Measurements from ENCODE around the gene UNC13D. TPM values are rescaled to one million over a fixed set of nuclear protein-coding genes. Genes with fewer than 3 reads are reported as not detected.

UNC13D gene
- total and polyA plus RNA-seq, 2 of the 4 experiments (the other 2 are of a cell fraction): under 0.01 to 0.31 TPM

GRCh38 chr17:75777296-75777922, 66.8 kb downstream of the UNC13D start:
- Histone ChIP-seq H3K79me1 (ENCODE audit: low read depth in 1 of 2, low read length in 2 of 2) (peaks cover 10 to 35% of the 10 kb centered on the region in 2 experiments), H3K9me3 (ENCODE audit: control insufficient read depth, insufficient read depth, low read length) (no peaks in the 10 kb centered on the region), H2AK9ac (replicated peaks; ENCODE audit: low read depth, low read length, poor library complexity) (no peak overlapping the region), H3K27ac (ENCODE audit: insufficient read depth, low read length) (no peak overlapping the region), H4K20me1 (ENCODE audit: insufficient read depth, low read length) (peaks cover 55% of the 10 kb centered on the region), H3K4ac (ENCODE audit: low read depth, low read length) (no peak overlapping the region), H3K9ac (ENCODE audit: low read depth, low read length) (peak overlapping the region; percentile 22; the same call in 1 of the 2 replicates), H3K56ac (ENCODE audit: extremely low read depth, insufficient read depth, low read length) (no peak overlapping the region), H3K27me3 (ENCODE audit: control insufficient read depth, insufficient read depth, low read length) (no peaks in the 10 kb centered on the region), H2AFZ (replicated peaks; ENCODE audit: low read length, poor library complexity) (no peak overlapping the region), H2BK120ac (ENCODE audit: low read depth, low read length) (no peak overlapping the region), H2BK20ac (ENCODE audit: low read depth, low read length) (no peak overlapping the region), H4K5ac (ENCODE audit: low read depth, low read length) (no peak overlapping the region), H2BK15ac (ENCODE audit: low read depth, low read length) (no peak overlapping the region), H3K4me3 (ENCODE audit: insufficient read depth, low read depth, low read length) (peak overlapping the region; percentile 35), H2AK5ac (ENCODE audit: low read depth, low read length) (no peak overlapping the region), H3K4me1 (ENCODE audit: control insufficient read depth, insufficient read depth, low read length) (peaks cover 2% of the 10 kb centered on the region), H3K23ac (ENCODE audit: low read depth, low read length) (no peak overlapping the region), H3K18ac (ENCODE audit: low read depth, low read length) (no peak overlapping the region), H3K14ac (replicated peaks; ENCODE audit: low read depth, low read length) (no peak overlapping the region), H4K8ac (ENCODE audit: low read depth in 2 of 2, low read length in 2 of 2) (no peak overlapping the region), H3K4me2 (ENCODE audit: low read depth, low read length) (peak overlapping the region; percentile 79), H2BK5ac (ENCODE audit: low read depth, low read length, poor library complexity, severe bottlenecking) (no peak overlapping the region), H3K36me3 (ENCODE audit: control insufficient read depth, insufficient read depth, low read length) (peaks cover 23% of the 10 kb centered on the region), H4K91ac (ENCODE audit: insufficient read depth, low read depth, low read length) (no peak overlapping the region), H3K9me1 (ENCODE audit: insufficient read depth, low read length) (peaks cover 15% of the 10 kb centered on the region)
- ChIA-PET POLR2A (ENCODE audit: unreplicated experiment) (interaction anchor here (0.5 to 0.7 kb wide), 2 partner anchors 37 kb away, joined by 3 to 9 read pairs; no protein-coding TSS in a partner anchor), CTCF (interaction anchor here (0.6 to 1.8 kb wide), 3 partner anchors 12 to 398 kb away, joined by 3 to 5 read pairs (median 3); partner anchors contain the start of gene GALK1)
- DNase-seq (no peak), ATAC-seq (ENCODE audit: low read depth) (no peak)
- intact Hi-C loops (cut with micrococcal nuclease): no loop called here
- TF ChIP-seq MAFK (IDR thresholded peaks at IDR 0.05; ENCODE audit: low read depth, low read length): no peak
- TF ChIP-seq USF2 (IDR thresholded peaks at IDR 0.05; ENCODE audit: low read depth, low read length): no peak
- dilution Hi-C loops (cut with HindIII; ENCODE audit: low sequenced_read_pairs, unreplicated experiment): no loop called here
- WGBS, 2 experiments (ENCODE audit: extremely low coverage in 2 of 2, insufficient read length in 1 of 2): no CpG with 5 or more reads among the region's 2 CpGs
- in situ Hi-C loops (cut with MboI; ENCODE audit: low sequenced_read_pairs): no loop called here
- no TSS peak for BruUV-seq (replicated peaks)

Small RNA genes lying within 50 kb of the gene (microRNA-seq; reads per million reads assigned to microRNA genes)
- gene MIR4738 (ENCODE audit: unreplicated experiment): not detected

Other genes starting within 250 kb of the UNC13D start
- not detected in 2 replicates for gene SMIM5, start 211.0 kb downstream of the UNC13D start, total RNA-seq (2012; rRNA removed)
- 0.14 TPM in 1 of 2 replicates, not detected in the other for gene SMIM5, start 211.0 kb downstream of the UNC13D start, polyA plus RNA-seq (2012; rRNA removed)
- 7.3 and 8.6 TPM in 2 replicates for gene RECQL5, start 177.2 kb downstream of the UNC13D start, total RNA-seq (2012; rRNA removed)
- 17.4 and 23.7 TPM in 2 replicates for gene RECQL5, start 177.2 kb downstream of the UNC13D start, polyA plus RNA-seq (2012; rRNA removed)
- gene SAP30BP, start 177.1 kb downstream of the UNC13D start, total RNA-seq (2012; rRNA removed): 70.4 and 82.5 TPM in 2 replicates
- gene SAP30BP, start 177.1 kb downstream of the UNC13D start, polyA plus RNA-seq (2012; rRNA removed): 134 and 139 TPM in 2 replicates
- under 0.01 TPM in 1 of 2 replicates, not detected in the other for gene ITGB4, start 122.9 kb downstream of the UNC13D start, total RNA-seq (2012; rRNA removed)
- 0.27 and 0.39 TPM in 2 replicates for gene ITGB4, start 122.9 kb downstream of the UNC13D start, polyA plus RNA-seq (2012; rRNA removed)
- 18.9 and 21.9 TPM in 2 replicates for gene GALK1, start 79.2 kb downstream of the UNC13D start, total RNA-seq (2012; rRNA removed)
- gene GALK1, start 79.2 kb downstream of the UNC13D start, polyA plus RNA-seq (2012; rRNA removed): 19.9 and 28.7 TPM in 2 replicates
- gene UNK, start 59.6 kb downstream of the UNC13D start, total RNA-seq (2012; rRNA removed): 15.4 and 15.8 TPM in 2 replicates
- gene UNK, start 59.6 kb downstream of the UNC13D start, polyA plus RNA-seq (2012; rRNA removed): 16.9 and 17.3 TPM in 2 replicates
- gene WBP2, start 10.9 kb upstream of the UNC13D start, total RNA-seq (2012; rRNA removed): 7.8 and 9.0 TPM in 2 replicates
- gene WBP2, start 10.9 kb upstream of the UNC13D start, polyA plus RNA-seq (2012; rRNA removed): 35.5 and 36.7 TPM in 2 replicates
- gene TRIM47, start 34.2 kb upstream of the UNC13D start, total RNA-seq (2012; rRNA removed): 1.4 TPM in 2 replicates
- gene TRIM47, start 34.2 kb upstream of the UNC13D start, polyA plus RNA-seq (2012; rRNA removed): 7.2 and 7.5 TPM in 2 replicates
- gene TRIM65, start 52.5 kb upstream of the UNC13D start, total RNA-seq (2012; rRNA removed): 7.9 and 8.1 TPM in 2 replicates
- 10.6 and 10.8 TPM in 2 replicates for gene TRIM65, start 52.5 kb upstream of the UNC13D start, polyA plus RNA-seq (2012; rRNA removed)
- 13.3 and 15.3 TPM in 2 replicates for gene MRPL38, start 60.5 kb upstream of the UNC13D start, total RNA-seq (2012; rRNA removed)
- 42.5 and 55.5 TPM in 2 replicates for gene MRPL38, start 60.5 kb upstream of the UNC13D start, polyA plus RNA-seq (2012; rRNA removed)
- gene FBF1, start 96.6 kb upstream of the UNC13D start, total RNA-seq (2012; rRNA removed): 4.5 and 5.3 TPM in 2 replicates
- gene FBF1, start 96.6 kb upstream of the UNC13D start, polyA plus RNA-seq (2012; rRNA removed): 8.0 and 9.3 TPM in 2 replicates
- 61.9 and 94.8 TPM in 2 replicates for gene ACOX1, start 134.8 kb upstream of the UNC13D start, total RNA-seq (2012; rRNA removed)
- 14.9 and 16.1 TPM in 2 replicates for gene ACOX1, start 134.8 kb upstream of the UNC13D start, polyA plus RNA-seq (2012; rRNA removed)
- gene TEN1, start 134.8 kb upstream of the UNC13D start, total RNA-seq (2012; rRNA removed): 14.7 and 15.6 TPM in 2 replicates
- 17.1 and 17.9 TPM in 2 replicates for gene TEN1, start 134.8 kb upstream of the UNC13D start, polyA plus RNA-seq (2012; rRNA removed)
- gene CDK3, start 156.5 kb upstream of the UNC13D start, total RNA-seq (2012; rRNA removed): 0.56 and 0.72 TPM in 2 replicates
- gene CDK3, start 156.5 kb upstream of the UNC13D start, polyA plus RNA-seq (2012; rRNA removed): 6.7 and 8.8 TPM in 2 replicates
- not detected in 2 replicates for gene EVPL, start 182.9 kb upstream of the UNC13D start, total RNA-seq (2012; rRNA removed)
- not detected in 2 replicates for gene EVPL, start 182.9 kb upstream of the UNC13D start, polyA plus RNA-seq (2012; rRNA removed)
- gene SRP68, start 228.1 kb upstream of the UNC13D start, total RNA-seq (2012; rRNA removed): 47.1 and 47.2 TPM in 2 replicates
- 69.1 and 82.6 TPM in 2 replicates for gene SRP68, start 228.1 kb upstream of the UNC13D start, polyA plus RNA-seq (2012; rRNA removed)
- not detected in 2 replicates for gene GALR2, start 230.4 kb upstream of the UNC13D start, total RNA-seq (2012; rRNA removed)
- 0.07 and 0.10 TPM in 2 replicates for gene GALR2, start 230.4 kb upstream of the UNC13D start, polyA plus RNA-seq (2012; rRNA removed)
- not detected in 2 replicates for gene ZACN, start 234.8 kb upstream of the UNC13D start, total RNA-seq (2012; rRNA removed)
- not detected in 2 replicates for gene ZACN, start 234.8 kb upstream of the UNC13D start, polyA plus RNA-seq (2012; rRNA removed)

All from IMR-90 (cell line).